SIG-M5 treated with dmso at 0.1 percent for 504 hours (cell line): Measurements from ENCODE around the gene CLEC19A.
A peak's percentile ranks its signal among the peaks of the same experiment; 100 is the strongest.
"Not testable (repeated sequence)": the region's sequence is repeated elsewhere in the genome, so short reads cannot be mapped to it uniquely, and the experiment has no call there.

Experiments used
- DNase-seq: peaks from one replicate; lab custom pipeline; 2025; ENCODE audit not compliant: unreplicated experiment; lab: John Stamatoyannopoulos, UW

The CLEC19A gene

DNA sequence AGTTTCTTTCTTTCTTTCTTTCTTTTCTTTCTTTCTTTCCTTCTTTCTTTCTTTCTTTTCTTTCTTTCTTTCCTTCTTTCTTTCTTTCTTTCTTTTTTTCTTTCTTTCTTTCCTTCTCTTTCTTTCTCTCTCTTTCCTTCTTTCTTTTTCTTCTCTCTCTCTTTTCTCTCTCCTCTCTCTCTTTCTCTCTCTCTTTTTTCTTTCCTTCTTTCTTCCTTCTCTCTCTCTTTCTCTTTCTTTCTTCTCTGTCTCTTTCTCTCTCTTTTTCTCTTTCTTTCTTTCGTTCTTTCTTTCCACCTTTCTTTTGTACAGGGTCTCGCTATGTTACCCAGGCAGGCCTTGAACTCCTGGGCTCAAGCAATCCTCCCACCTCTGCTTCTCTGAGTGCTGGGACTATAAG lies 35.7 kb downstream of the CLEC19A start:
- not testable (repeated sequence) for DNase-seq

GRCh38 chr16:19323596-19323995 lies 38.1 kb downstream of the CLEC19A start:
- DNase-seq, result no peak

GRCh38 chr16:19328364-19328763 lies 42.8 kb downstream of the CLEC19A start:
- no peak for DNase-seq

DNA sequence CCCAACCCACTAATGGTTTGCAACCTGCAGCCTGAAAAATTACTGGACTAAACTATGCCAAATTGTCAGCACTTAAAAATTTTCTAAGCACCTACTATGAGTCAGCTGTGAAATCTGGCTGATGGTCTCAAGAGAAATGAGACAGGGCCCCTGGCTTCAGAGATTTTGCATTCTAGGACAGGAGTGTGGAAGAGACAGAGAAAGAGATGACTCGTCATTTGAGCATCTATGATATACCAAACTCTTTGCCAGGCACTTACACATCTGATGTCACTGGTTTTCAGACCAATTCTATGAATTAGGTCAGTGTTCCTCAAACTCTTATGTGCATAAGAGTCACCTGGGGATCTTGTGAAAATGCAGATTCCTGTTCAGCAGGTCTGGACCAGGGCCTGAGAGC lies 44.4 kb downstream of the CLEC19A start:
- DNase-seq, result no peak

DNA sequence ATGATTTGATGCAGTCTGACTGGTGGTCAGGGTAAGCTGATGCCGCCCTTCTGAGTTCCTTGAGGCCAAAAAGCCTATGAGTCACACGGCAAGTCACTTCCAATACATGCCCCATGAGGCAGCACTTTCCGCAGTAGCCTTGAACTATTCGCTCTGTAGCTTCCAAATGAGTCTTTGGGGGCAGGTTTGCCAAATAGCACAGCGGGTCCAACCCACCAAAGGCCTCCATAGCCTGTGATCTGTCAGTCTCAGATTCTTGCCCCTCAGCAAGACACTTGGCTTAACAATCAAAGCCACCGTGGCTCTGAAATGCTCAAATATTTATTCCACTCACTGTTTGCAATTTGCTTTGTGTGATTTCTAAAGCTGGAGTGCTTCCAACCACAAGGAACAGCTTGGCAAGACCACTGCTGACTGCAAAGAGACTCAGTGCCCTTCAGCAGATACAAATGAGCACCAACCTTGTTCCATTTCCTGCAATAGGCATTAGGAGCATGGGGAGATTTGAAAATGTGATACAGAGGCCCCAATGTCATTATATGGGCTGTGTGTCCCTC lies 45.4 kb downstream of the CLEC19A start:
- no peak for DNase-seq

- DNase-seq, result no peak
These were observed 46.3 kb downstream of the CLEC19A start for GRCh38 chr16:19331794-19332193.

DNA sequence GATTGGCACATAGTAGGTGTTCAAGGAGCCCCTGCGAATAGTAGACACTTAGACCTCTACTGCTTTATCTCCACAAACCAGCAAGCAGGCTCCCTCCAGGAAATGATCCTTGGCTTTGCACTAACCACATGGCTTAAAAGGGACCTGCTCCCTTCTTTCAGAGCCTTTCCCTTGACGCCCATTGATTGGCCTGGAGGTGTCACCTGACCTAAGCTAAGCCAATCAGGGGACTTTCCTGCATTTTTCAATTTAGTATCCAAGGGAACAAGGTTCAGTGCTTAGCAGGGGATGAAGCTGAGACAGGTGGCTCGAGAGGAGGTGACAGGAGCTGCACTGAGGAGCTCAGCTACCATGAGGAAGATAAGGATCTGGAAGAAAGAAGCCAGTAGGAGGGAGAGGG lies 52.8 kb downstream of the CLEC19A start:
- peak; percentile 9 for DNase-seq

- no peak for DNase-seq
These were observed 58.8 kb downstream of the CLEC19A start for GRCh38 chr16:19344224-19344801.

DNA sequence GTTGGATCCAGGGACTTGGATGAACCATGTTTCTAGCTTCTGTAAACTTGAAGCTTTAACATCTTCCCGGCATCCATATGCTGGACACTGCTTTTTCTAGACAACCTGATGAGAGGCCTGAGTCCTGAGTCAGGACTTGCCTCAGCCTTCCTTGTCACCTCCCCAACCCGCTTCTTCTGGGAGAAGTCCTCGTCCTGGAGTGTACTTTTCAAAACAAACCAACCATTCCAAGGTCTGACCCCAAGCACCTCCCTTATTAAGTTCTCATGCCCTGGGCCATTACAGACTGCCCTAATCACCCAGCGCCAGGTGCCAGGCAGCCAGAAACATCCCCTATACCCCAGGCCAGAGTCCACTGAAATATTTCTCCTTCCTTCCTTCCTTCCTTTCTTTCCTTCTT lies 59.4 kb downstream of the CLEC19A start:
- DNase-seq, result no peak

DNA sequence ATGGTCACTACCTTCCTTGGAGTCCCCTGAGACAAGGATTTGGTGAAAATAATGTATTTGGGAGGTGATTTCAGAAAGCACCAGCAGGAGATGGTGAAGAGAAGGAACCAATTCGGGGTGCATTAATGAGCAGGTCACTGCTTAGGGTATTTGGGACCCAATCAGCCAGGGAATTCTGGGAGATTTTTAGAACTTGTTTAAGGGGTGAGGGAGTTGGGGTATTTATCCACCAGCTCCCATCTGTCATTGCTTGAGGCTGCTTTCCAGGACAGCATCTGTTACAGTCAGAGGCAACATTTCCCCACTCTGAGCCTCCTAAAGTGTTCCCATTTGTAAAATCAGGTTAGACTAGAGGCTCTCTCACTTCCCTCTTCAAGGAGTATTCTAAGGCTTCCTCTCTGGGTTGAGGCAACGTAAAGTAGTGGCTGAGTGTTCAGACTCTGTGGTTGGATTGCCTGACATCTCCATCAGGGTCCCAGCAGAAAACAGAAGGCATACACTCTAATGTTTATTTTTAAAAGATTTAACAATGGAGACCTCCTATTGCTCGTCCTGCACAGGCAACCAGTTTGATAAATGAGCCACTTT lies 60.9 kb downstream of the CLEC19A start:
- DNase-seq, result peak; percentile 41

- no peak for DNase-seq
These were observed 62.6 kb downstream of the CLEC19A start for GRCh38 chr16:19348125-19348524.

- no peak for DNase-seq
These were observed 63.2 kb downstream of the CLEC19A start for GRCh38 chr16:19348578-19349315.

DNA sequence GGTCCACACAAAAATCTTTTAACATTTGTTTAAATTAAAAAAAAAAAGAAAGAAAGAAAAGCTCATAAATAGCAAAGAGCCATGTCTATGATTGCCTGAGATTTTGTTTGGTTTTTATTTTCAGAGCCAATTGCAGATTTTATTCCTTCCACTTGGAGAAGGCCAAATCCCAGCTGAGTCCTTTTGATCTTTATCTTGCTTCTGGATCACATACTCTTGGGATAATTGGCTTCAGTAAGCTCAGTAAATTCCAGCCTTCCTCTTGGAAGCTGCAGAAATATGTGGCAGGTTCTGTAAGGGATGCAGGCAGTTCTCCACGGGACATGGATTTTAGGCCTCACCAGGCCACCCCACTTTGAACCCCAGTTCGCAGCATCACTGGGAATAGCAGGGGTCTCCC lies 68.8 kb downstream of the CLEC19A start:
- DNase-seq, result no peak

DNA sequence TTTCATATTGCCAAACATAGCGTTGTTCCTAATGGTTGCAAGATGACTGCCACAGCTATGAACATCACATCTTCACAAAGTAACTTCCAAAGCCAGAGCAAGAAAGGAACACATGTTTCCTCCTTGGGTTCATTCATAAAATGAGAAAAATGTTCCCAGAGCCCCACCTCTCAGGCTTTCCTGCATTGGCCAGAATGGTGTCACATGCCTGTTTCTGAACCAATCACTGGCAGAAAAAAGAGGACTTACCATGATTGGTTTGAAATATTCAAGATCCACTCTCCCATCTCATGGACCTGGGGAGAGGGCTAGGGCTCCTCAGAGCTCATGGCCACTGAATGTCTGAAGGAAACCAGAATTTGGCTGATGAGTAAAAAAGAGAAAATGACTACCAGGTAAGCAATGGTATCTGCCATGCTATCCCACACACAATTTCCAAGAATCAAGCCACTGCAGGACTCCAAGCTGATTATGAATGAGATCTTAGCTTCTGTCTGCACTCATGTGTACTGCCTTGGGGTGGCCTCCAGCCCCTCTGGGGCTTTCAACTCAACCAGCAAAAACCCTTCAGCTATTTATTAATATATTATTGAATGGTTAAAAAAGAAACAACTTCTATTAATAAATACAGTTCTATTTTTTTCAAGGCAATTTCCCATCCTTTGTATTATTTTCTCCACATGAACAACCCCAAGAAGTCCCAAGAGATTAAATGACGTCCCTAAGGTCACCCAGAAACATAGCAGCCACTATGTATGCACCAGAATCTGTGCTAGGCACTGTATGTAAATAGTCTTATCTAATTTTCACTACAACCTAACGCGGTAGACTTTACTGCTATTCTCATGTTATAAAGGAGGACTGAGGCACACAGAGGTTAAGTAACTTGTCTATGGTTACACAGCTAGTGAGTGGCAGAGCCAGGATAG lies 70.8 kb downstream of the CLEC19A start:
- no peak for DNase-seq

GRCh38 chr16:19359556-19359955 lies 74.0 kb downstream of the CLEC19A start:
- DNase-seq, result no peak
